Activated T-cell treated with anti-CD3 and anti-CD28 coated beads for 4 hours (primary cell): ENCODE results near the gene CDC45.

Experiments used
- DNase-seq: peaks from one replicate; pipeline ENCODE4 v3.0.0-alpha.2; 2020

Gene CDC45

DNA sequence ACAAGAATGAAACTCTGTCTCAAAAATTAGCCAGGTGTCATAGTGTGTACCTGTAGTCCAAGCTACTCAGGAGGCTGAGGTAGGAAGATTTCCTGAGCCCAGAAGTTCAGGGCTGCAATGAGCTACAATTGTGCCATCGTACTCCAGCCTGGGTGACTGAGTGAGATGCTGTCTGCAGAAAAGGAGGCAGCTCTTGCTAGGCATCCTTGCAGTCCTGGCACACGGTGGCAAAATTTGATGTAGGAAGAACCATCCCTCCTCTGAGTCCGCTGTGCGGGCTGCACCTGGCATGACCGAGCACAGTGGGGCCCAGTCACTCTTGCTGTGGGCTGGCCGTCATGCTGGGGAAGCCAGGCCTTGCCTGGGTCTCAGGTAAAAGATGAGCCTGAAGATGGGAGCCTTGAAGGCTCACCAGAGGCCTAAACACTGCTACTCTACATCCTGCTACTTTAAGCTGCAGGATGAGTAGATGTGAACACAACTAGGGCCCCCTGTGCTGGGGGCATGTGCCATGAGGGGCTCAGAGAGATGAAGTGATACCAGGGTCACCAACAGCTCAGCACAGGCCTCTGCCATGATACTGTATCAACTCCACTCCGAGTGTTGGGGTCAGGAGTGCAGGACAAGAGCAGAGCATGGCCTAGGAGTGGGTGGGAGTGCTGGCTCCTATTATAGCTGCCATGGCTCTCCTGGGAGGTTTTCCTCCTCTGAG is 18.6 kb downstream of the CDC45 start:
- no peak for DNase-seq

DNA sequence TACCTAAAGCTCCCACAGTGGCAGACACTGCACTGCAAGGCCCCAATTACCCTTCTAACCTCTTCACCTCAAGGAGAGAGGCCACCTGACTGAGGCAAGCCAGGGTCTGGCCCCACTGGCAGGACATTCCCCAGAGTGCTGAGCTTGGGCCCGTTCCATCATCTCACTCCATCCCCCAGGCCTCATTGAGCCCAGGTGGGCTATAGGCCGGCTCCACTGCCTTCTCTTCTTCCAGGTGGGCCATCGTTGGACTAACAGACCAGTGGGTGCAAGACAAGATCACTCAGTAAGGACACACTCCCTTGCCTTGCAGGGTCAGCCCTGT is 19.1 kb downstream of the CDC45 start:
- DNase-seq, result no peak

DNA sequence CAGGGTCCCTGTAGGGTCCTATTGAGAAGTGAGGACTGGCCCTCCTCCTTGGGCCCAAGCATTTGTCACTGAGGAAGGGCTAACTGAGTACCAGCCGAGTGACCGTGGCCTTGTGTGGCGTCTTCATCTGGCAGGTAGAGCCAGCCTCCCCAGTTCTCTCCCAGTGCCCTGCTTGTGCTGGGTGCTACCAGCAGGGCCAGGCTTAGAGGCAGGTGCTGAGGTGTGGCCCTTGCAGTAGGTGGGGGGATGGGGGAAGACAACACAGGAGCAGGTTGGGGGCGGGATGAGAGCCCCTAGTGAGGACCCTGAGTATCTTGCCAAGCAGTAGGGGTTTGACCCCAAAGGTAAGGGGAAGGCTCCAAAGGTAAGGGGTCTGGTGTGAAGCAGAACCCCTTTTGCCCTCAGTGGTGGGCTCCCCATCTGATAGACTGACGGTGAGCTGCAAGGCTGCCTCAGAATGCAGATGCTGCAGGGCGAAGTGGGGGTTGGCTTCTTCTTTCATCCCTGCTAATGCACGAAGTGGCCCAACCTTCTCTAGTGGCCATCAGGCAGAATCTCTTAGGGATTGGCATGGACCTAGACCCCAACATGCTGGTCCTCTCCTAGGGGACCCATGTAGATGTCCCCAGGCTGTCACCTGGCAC is 19.6 kb downstream of the CDC45 start:
- DNase-seq, result no peak

DNA sequence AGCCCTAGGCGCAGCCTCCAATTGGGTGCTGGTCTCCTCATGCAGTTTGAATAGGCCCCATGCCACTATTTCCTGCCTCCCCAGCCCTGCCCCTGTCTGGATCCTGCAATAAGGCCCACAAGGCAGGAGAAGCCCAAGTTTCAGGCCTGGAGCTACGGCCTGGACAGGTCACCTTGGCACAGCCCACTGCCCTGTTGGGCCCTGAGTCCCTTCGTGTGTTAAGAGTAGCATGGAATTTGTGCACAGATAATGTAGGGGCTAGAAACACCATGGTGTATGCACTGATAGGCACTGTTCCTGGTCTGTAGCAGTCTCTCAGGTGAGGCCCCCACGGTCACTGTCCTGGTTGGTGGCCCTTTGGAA is 20.1 kb downstream of the CDC45 start:
- DNase-seq, result no peak

DNA sequence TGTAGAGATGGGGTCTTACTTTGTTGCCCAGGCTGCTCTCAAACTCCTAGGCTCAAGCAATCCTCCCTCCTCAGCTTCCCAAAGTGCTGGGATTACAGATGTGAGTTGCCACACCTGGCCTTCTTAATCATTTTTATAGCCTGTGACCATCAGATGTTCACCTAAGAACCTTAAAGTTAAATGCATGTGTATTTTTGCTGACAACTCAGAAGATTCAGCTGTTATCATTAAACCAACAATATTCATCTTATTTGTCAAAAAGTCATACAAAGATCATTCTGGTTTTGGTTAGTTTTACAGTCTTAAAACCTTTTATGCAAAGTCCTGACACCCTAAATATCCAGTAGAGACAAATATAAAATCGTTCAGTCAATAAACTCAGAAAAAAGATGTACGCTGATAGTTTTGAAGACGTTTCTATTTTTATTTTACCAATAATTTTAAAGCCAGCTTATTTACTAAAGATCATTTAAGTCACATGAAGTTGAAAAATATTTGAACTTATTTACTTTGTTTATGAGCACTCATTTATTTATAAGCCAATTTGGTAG is 22.3 kb downstream of the CDC45 start:
- no peak for DNase-seq

DNA sequence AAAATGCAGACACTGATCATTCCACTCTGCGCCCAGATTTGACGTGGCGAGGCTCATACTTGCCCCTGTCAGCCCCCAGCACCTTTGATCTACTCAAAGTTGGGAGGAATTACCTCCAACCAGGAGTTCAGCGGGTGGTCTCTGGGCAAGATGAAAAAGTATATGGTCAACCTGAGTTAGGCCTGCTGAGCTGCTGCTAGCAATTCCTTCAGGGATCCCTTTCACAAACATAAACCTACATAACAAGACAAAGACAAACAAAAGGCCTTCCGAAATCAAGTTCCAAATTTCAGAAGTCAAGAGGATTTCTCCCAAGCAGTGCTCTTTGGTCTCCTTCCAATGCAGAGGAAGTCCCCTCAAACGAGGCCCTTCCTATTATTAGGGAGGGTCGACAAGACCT is 23.6 kb downstream of the CDC45 start:
- no peak for DNase-seq

DNA sequence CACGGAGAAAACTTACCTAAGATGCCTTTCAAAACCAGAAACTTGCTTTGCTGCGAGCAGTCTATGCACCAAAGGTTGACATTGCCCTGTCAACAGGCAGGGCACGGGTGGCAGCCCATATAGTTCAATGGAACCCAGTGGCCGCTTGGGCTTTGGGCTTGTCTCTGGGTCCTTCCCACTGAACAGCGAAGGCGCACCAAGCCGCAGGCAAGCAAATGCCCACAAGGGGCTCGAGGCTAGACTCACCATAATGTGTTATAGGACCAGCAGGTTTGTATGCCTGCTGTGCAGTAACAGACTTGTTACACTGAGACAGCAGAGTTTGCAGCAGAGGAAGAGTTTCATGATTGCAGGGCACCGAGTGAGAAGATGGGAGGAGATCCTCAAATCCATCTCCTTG is 24.1 kb downstream of the CDC45 start:
- DNase-seq, result no peak

DNA sequence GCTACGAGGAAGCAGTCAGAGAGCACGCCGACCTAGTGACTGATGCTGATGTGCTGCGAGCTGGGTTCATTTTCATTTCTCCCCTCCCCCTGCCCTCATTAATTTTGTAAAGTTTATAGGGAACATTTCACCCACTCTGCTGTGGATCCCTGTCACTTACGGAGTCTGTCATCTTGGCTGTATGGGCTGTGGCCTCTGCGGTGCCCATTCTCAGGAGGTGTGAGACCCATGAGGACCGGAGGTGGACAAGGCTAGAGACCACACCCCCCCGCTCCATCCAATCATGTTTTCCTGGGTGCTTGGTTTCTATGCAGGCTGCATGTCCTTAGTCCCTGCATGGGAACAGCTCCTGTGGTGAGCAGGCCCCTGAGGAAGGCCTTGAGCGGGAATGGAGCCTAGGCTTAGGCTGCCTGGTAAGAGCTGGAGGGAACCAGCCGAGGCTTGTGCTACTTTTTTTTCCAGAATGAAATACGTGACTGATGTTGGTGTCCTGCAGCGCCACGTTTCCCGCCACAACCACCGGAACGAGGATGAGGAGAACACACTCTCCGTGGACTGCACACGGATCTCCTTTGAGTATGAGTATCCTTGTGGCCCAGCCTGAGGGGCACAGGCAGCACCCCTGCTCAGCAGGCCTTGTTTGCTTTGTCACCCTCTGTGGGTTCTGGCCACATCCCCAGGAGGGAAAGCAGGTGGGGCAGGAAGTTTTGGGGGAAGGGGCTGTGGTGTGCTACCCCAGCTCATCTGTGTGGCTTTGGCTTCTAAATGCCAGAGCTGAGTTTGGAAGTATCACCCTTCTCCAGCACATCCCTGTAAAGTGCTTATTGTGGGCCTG is 25.4 kb downstream of the CDC45 start:
- no peak for DNase-seq

DNA sequence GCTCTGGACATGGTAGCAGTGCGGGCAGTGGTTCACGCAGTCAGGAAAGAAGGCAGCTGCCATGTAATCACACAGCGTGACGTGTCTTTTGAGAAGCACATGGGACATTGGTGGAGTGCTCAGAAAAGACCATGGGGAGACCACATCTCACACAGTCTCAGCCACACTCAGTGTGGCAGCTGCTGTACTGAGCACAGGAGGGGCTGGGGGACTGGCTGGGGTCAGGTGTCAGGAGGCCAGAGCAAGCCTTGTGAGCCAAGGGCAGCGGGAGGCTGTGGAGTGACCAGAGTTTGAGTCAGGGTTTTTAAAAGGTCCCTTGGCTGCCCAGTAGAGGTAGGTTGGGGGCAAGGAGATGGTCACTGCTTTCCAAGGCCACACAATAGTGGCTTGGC is 26.0 kb downstream of the CDC45 start:
- DNase-seq, result no peak

DNA sequence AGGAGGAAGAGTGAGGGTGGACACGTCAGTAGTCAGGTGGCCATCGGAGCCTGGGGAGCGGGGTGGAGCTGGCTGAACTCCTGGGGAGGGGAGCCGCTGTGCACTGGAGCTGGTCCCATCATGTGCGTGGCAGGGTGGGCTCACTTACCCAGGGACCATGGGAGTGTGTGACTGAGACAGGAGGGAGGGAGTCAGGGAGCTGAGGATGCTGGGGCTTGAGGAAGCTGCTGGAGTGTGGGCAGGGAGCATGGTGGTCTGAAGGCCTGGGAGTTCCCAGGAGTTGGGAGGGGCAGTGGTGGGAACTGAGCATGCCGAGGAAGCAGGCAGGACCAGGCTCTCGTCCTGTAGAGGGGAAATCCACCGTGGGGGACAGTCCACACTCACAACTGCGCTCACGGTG is 26.5 kb downstream of the CDC45 start:
- no peak for DNase-seq

DNA sequence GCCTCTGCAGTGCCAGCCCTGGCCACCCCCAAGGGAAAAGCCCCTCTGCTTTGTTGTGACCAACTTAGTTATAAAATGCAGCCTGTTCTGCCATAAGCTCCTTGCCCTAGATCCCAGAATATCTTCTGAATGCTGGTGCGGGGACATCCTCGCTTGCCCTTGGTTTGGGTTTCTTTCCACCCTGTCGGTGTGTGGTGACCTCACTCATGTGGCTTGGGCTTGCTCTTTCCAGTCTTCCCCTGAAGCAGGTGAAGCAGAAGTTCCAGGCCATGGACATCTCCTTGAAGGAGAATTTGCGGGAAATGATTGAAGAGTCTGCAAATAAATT is 27.8 kb downstream of the CDC45 start:
- no peak for DNase-seq

DNA sequence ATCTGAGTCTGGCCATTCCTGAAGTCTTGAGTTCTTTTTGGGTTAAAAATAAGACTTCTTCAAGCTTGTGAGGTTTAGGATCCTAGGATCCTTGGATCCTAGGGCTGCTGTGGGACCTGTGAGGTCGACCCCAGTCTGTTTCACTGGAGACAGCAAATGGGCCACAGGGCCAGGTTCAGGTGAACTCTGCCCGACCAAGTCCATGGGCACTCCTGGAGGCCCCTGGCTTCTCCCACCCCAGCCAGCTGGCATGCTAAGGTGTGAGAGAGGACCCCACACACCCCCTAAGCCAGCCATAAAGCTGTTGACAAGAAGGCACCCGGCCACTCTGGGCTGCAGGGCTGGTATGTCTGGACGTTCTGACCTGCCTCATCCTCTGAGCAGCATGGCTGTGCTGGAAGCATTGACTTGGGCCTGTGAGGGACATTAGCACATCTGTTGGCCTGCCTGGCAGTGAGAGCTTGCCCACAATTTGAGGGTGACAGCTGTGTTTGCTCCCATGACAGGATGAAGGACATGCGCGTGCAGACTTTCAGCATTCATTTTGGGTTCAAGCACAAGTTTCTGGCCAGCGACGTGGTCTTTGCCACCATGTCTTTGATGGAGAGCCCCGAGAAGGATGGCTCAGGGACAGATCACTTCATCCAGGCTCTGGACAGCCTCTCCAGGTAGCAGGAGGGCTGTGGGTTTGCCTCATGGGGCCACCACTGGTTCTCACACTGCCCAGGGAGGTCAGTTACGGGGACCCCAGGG is 28.5 kb downstream of the CDC45 start:
- DNase-seq, result no peak

DNA sequence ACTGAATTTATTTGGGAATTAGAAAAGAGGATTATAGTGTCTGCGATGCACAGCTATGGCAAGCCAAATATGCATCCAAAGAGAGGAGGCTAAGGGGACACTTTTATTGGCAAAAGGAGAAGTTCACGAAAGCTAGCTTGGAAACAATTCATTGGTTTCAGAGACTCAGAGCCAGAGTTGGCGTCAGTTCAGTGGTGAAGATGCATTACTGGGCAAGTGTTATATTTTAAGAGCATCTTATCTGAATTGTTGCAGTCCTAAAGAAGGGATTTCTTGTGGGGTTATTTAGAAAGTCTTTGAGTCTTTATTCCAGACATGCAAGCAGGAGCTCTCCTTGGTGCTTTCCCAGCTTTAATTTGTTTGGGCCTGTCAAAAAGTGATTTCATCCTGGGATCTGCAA is 29.5 kb downstream of the CDC45 start:
- no peak for DNase-seq

DNA sequence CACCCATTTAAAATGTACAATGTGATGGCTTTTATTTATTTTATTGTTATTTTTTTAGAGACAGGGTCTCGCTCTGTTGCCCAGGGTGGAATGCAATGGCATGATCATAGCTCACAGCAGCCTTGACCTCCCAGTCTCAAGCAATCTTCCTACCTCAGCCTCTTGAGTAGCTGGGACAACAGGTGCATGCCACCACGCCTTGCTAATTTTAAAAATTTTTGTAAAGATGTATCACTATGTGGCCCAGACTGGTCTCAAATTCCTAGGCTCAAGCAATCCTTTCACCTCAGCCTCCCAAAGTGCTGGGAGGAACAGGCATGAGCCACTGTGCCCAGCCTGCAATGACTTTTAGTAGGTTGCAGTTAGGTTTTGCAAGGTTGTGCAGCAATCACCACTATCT is 30.2 kb downstream of the CDC45 start:
- no peak for DNase-seq

DNA sequence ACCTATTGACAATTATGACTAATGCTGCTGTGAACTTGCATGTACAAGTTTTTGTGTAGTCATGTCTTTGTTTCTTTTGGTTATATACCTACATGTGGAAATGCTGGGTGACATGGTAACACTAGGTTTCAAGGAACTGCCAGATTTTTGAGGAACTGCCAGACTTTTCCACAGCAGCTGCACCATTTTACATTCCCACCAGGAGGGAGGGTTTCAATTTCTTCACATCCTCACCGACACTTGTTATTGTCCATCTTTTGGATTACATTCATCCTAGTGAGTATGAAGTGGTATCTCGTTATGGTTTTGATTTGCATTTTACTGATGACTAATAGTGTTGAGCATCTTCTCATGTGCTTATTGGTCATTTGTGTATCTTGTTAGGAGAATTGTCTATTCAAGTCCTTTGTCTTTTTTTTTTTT is 31.2 kb downstream of the CDC45 start:
- no peak for DNase-seq

DNA sequence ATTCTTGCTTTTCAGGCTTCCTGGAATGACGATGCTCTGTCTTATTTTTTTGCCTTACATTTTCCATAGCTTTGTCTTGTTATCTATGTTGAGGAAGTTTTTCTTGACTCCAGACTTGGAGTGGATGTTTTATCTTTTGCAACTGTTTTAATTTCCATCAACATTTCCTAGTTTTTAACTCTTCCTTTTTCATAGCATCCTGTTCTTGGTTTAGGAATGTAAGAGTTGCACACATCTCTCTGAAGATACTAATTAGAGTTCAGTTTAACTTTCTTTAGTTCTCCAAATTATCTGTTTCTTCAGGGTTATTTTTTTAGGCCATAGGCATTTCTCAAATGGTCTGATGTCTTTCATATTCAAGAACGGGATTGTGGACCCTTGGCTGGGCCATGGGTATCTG is 34.1 kb downstream of the CDC45 start:
- DNase-seq, result no peak

DNA sequence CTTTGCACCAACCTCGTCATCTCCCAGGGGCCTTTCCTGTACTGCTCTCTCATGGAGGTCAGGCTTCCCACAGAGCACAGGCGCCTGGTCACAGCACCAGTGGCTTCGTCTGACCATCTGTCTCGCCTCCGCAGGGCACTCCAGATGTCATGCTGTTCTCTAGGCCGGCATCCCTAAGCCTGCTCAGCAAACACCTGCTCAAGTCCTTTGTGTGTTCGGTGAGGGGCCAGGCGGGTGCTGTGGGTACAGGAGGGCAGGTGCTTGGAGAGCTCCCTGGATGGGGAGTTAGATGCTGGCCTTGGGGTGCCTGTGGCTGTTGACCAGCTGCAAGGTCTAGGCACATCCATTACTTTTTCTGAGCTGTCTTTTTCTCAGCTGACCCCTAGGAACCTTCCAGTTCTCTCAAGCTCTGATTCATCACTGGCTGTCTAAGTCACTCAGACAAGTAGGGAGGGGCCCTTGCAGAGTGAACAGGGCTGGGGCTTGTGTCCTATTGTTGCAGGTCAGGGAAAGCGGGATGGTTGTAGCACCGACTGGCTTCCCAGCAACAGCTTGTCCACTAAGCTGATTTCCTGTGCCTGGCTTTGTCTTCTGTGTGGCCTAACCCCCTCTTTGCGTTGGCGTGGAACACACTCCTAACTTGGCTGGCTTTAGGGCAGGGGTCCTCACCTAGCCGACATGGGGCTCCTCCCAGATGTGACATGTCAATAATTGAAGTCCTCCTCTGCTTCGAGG is 35.3 kb downstream of the CDC45 start:
- DNase-seq, result no peak

DNA sequence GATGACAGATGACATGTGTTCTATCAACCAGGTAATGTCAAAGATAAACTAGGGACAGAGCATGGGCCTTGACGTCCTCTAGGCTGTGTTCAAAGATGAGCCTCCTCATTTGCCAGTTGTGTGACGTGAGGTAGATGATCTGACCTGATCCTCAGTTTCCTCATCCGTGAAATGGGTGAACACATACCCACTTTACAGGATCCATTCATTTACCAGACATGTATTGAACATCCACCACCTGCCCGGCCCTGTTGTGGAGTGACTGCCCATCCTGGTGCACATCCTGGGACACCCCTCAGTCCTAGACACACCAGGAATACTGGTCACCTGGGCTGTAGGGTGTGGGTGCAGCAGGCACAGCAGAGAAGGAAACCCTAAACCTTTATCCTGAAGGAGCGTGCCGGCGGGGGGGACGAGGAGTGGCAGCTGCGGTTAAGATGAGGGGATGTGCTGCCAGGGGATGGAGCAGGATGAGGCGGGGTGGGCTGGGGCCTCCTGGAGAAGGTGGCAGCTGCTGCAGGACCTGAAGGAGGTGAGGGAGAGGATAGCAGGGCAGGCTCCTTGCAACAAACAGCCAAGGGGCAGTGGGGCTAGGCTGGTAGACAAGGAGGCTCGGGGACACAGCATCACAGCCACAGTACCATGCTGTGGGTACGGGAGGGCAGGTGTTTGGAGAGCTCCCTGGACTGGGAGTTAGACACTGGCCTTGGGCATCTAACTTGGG is 36.1 kb downstream of the CDC45 start:
- no peak for DNase-seq

DNA sequence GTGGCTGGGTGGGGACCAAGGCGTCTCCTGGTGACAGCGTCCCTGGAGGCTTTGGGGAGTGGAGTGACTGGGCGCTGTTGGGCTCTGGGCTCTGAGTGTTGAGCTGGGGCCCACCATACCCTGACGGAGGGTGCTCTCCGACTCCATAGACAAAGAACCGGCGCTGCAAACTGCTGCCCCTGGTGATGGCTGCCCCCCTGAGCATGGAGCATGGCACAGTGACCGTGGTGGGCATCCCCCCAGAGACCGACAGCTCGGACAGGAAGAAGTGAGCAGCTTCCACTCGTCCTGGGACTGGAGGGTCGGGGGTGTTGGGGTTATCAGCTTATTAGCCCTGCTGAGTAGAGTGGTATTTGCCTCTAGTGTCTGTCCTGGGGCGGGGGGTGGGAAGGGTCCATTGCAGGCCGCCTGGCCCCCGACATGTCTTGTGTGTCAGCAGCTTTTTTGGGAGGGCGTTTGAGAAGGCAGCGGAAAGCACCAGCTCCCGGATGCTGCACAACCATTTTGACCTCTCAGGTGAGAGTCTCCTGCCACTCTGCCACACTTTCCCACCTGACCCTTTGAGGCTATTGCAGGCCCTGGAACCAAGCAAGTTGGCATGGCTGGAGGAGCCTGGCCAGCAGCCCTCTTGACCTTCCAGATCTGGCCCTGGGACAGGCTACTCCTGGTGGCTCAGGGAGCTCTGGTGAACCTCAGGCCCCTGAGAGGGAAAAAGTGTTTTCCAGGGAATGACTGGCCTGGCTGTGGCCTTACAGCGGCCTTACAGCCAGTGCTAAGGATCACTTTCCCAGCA is 36.9 kb downstream of the CDC45 start:
- no peak for DNase-seq

DNA sequence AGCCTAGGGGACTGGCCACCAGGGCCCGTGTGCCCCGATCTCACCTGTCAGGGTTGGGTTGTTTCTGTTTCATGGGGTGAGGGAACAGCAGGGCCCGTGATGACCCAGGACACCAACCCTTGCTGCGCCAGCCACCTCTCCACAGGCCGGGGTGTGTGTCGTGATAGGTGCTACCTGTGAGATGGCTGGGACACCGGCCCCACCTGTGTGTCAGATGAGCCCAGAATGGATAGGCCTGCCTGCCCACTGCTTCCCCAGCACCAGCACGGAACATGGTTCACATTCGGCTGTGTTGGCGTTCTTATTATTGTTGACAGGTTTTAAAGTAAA is 37.4 kb downstream of the CDC45 start:
- no peak for DNase-seq

DNA sequence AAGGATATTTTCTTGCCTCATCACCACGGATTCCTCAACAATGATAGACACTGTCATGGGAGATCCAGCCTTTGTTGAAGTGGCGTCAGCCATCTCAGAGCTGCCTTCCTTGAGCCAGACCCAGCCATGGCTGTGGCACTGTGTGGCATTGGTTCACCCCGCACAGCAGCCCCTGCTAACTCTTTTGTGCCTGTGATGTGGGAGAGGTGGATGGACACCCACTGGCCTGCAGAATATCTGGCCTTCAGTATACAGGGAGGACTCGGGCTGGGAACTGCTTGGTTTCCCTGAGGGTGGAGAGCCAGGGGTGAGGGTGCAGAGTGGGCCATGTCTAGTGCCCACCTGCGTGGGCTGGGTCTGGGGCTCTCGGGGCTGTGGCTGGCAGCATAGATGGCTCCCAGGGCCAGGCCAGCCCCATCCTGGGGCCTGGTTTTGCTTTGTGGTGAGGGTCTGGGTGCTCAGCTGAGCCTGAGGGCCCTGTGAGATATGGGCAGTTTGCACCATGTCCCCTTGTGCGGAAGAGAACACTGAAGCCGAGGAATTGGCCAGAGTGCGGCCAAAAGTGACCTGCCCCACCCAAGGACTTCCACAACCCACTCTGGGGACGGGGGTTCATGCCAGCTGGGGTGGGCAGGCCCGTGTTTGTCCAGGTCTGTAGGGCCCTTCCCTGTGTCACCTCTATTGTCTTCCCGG is 38.3 kb downstream of the CDC45 start:
- DNase-seq, result no peak
